Measurements from ENCODE around the gene POLE3.
"Not testable (repeated sequence)": the region's sequence is repeated elsewhere in the genome, so short reads cannot be mapped to it uniquely, and the experiment has no call there.

POLE3 gene, protein sequence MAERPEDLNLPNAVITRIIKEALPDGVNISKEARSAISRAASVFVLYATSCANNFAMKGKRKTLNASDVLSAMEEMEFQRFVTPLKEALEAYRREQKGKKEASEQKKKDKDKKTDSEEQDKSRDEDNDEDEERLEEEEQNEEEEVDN

GRCh38 chr9:113410207-113410864 lies at the start of gene POLE3, which contains the start of gene C9orf43:
POLE3 (minus strand) TSS chr9:113410675; CDS start chr9:113410293, 382 bp downstream.
C9orf43 (plus strand) TSS chr9:113410747; CDS start chr9:113413494, 2,747 bp downstream.
- DNase-seq (ENCODE audit: low read depth in 1 of 2, low spot score in 1 of 2): peak; percentile 89 to 90

- no peak for DNase-seq (ENCODE audit: low read depth in 1 of 2, low spot score in 1 of 2)
Observed at GRCh38 chr9:113456235-113456634, 45.8 kb upstream of the POLE3 start.

DNA sequence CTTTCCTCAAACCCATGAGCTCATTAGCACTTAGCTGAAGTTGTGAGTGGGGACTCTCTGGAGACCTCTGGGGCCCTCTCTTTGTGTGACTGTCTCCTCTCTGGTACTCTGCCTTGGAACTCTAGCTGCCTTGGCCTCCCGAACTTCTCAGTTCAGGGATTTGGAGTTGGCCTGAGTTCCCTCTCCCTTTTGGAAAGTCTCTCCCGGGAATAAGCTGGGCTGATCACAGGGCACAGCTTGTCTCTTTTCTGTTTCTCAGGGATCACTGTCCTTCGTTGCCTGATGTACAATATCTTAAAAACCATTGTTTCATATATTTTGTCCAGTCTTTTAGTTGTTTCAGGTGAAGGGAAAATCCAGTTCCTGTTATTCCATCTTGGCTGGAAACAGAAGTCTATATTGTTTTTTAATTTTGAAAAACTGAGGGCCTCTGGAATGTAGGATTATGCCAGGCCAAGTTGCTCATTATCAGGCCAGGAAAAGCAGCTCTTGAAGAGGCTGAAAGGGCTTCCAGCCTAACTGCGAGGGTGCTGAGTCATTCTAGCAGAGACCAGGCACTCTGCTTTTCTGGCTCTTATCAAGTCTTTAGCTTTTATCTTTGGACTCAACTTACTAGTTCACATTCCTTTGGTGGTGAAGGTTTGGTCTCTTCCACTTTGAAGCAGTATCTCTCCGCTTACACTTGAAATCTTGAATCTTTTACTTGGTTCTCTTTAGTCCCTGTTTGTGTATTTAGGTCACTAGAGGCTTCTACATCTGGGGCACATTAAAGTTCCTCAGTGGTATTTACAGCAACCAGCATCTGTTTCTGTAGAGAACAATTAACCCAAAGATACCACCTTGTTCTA lies 44.7 kb upstream of the POLE3 start:
- DNase-seq (ENCODE audit: low read depth in 1 of 2, low spot score in 1 of 2): no peak

DNA sequence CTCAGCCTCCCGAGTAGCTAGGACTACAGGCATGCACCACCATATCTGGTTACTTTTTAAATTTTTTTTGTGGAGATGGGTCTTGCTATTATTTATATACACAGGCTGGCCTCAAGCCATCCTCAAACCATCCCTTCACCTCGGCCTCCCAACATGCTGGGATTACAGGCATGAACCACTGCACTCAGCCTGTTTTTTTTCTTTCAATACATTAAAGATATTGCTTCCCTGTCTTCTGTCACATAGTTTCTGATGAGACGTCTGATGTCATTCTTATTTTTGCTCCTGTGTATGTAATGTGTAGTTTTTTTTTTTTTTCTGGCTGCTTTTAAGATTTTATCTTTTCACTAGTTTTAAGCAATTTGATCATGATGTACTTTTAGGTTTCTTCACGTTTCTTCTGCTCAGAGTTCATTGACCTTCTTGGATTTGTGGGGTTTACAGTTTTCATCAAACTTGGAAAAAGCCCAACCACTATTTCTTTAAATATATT lies 41.7 kb upstream of the POLE3 start:
- no peak for DNase-seq (ENCODE audit: low read depth in 1 of 2, low spot score in 1 of 2)

GRCh38 chr9:113449376-113449775 lies 38.9 kb upstream of the POLE3 start:
- DNase-seq (ENCODE audit: low read depth in 1 of 2, low spot score in 1 of 2): no peak

DNA sequence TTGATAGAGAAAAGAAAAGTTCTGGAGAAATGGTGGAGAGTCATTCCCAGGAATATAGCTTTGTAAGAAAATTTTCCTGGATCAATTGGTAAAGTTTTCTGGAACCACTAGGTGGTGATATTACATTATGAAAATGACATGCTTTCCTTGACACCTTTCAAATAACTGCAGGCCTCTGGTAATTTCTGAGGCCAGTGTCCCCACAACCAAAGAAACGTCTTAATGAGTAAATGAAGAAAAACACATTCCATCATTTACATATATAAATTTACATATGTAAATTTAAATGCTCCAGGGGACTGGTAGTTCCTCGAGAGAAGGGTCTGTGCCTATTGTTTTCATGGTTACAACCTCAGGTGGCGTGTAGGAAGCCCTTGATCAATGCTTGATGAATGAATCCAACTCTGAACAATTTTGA lies 35.9 kb upstream of the POLE3 start:
- DNase-seq (ENCODE audit: low read depth in 1 of 2, low spot score in 1 of 2): no peak

DNA sequence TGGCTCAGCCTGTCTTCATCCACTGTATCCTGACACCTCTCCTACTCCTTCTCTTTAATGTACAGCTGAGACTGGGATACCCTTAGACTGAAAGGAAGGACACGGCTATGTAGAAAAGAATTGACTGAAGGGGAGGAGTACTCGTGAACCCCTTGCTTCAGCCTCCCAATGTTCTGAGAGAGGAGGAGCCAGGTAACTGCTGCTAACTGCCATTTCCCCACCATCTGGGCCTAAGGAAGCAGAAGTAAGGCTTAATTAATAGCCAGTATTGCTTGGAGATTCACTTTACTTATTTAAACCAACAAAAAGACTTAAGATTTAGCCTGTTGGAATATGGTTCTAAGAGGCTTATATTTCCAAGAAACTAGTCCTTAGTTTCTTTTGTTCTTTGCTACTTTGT lies 34.3 kb upstream of the POLE3 start:
- DNase-seq (ENCODE audit: low read depth in 1 of 2, low spot score in 1 of 2): no peak

- not testable (repeated sequence) for DNase-seq (ENCODE audit: low read depth in 1 of 2, low spot score in 1 of 2)
Observed at GRCh38 chr9:113437716-113438115, 27.2 kb upstream of the POLE3 start.

DNA sequence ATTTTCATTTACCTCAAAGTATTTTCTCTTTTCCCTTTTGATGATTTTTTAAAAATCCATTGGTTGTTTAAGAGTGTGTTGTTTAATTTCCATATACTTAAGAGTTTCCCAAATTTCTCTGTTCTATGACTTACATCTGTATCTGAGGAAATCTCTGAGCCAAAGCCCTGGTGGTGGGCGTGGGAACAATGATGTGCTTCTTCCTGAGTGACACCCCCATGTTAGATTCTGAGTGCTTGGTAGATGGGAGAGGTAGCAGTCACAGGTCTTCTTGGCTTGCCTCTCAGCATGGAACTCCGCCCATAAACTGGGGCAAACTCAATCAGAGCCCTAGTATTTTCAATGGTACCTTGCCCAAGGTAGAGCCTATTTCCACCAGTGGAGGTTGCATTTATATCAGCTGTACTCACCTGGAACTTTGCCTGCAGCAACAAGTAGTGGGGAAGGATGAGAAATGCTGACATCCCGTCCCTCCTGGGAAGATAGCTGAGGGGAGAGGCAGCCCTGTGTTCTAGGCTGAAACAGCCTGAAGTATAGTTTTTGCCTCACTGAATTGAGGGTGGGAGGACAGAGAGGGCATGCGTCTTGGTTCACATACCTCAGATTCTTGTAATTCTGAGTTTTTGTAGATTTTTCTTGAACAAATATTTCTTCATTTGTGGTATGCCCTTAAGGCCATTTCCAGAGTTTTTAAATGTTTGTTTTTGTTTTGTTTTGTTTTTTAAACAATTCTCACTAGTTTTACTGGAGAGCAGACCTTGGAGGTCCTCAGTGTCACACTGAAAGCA lies 26.4 kb upstream of the POLE3 start:
- DNase-seq (ENCODE audit: low read depth in 1 of 2, low spot score in 1 of 2): no peak

- DNase-seq (ENCODE audit: low read depth in 1 of 2, low spot score in 1 of 2): no peak
Observed at GRCh38 chr9:113431191-113431590, 20.7 kb upstream of the POLE3 start.

DNA sequence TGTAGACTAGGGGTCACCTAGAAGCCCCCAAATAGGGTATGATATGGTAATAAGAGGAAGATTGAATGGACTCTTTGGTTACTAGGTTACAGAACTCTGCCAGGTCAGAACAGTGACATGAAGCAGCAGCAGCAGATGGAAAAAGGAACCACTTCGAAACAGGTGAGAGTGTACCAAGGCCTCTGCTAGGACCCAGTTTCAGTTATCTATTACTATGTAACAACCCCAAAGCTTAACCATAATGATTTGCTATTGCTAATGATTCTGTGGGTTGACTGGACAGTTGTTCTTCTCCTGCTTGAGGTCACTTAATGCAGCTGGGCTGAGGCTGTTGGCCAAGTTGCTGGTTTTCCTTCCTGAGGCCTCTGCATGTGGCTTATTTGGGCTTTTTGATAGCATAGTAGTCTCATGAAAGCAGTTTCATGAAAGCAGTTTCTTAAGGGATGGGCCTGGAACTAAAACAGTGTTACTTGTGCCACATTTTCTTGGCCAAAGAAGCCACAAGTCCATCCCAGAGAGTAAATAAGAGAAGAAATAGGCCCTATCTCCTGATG lies 17.7 kb upstream of the POLE3 start:
- DNase-seq (ENCODE audit: low read depth in 1 of 2, low spot score in 1 of 2): no peak

DNA sequence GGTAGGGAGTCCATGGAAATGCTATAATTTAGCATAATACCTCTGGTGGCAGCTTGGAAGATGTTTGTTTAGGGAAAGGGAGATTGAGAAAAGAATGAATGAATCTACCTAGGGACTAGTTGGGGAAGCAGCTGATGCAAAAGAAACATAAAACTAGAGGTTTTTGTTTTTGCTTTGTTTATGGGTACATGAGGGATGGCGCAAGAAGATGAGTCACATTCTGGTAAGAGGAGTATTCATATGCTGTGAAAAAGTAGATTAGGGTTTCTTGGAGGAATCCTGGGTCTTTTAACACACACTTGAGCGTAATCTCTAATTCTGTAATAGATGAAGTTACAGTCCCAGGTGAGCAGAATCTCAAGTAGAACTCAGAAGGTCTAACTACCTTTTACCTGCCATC lies 17.2 kb upstream of the POLE3 start:
- DNase-seq (ENCODE audit: low read depth in 1 of 2, low spot score in 1 of 2): no peak

GRCh38 chr9:113426701-113427100 lies 16.2 kb upstream of the POLE3 start:
- DNase-seq (ENCODE audit: low read depth in 1 of 2, low spot score in 1 of 2): no peak

GRCh38 chr9:113425072-113425471 lies 14.6 kb upstream of the POLE3 start:
- DNase-seq (ENCODE audit: low read depth in 1 of 2, low spot score in 1 of 2): no peak

- no peak for DNase-seq (ENCODE audit: low read depth in 1 of 2, low spot score in 1 of 2)
Observed at GRCh38 chr9:113421726-113422125, 11.3 kb upstream of the POLE3 start.

GRCh38 chr9:113417370-113417769 lies 6.9 kb upstream of the POLE3 start:
- DNase-seq (ENCODE audit: low read depth in 1 of 2, low spot score in 1 of 2): no peak

DNA sequence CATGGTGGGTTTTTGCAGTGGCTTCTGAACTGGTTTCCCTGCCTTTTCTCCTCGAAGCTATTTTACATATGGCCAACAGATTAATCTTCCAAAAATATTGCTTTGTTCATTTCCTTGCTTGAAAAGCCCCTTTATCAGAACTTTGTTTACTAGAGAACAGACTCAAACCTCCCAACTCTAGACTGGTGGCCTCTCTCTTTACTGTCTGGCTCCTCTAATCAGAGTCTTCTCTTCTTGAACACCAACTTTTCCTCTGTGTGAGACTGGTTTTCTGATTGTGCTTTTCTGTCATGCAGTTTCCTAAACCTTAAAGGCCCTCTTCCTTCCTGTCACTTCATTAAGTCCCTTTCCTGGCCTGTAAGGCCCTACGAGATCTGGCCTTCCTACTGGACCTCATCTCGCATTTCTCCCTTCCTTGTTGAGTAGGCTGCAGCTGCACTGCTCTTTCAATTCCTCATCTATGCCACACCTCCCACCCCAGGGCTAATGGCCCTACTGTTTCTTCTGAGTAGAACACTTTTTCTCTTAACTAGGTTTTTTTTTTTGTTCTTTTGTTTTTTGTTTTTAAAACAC lies 5.8 kb upstream of the POLE3 start:
- DNase-seq (ENCODE audit: low read depth in 1 of 2, low spot score in 1 of 2): no peak

GRCh38 chr9:113409883-113410206 lies 630 bp downstream of the POLE3 start:
- DNase-seq (ENCODE audit: low read depth in 1 of 2, low spot score in 1 of 2): no peak

DNA sequence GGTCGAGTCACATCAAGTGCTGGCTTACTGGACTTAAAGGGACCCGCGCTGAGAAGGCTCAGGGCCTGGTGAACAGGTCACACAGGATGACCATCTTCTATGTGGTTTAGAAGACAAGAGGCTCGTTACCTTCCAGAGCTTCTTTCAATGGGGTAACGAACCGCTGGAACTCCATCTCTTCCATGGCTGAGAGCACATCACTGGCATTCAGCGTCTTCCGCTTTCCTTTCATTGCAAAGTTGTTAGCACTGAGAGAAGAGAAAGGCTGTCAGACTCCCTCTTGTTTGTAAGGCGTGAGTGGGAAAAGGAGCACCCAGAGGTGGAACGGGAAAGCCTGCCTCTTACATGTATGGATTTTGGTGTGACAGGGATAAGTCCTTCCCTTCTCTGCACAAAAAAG lies 994 bp downstream of the POLE3 start:
- no peak for DNase-seq (ENCODE audit: low read depth in 1 of 2, low spot score in 1 of 2)

DNA sequence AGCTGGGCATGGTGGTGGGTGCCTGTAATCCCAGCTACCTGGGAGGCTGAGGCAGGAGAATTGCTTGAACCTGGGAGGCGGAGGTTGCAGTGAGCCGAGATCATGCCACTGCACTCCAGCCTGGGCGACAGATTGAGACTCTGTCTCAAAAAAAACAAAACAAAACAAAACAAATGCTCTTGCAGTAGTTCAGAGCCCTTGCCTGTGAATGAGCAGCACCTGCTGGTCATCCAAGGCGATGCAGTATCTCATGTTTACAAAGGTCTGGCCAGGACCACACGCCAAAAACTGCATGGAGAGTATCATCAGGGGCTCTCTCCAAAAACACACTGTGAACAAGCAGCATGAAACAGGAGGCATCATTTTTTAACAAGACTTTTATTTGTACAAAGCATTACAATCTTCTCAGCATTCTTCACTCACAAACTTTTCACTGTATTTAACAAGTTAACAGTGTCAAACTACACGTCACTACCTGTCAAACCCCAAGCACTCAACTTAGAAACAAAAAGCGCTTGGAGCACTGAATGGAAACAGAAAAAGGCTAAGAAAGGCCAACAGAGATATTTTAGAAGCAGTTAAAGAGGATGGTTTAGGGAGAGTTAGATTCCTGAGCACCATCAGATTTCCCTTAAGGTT lies 3.5 kb downstream of the POLE3 start:
- DNase-seq (ENCODE audit: low read depth in 1 of 2, low spot score in 1 of 2): peak in 1 of 2 donors; percentile 15
